ENCODE results near the gene RAI1. TPM values are rescaled to one million over a fixed set of nuclear protein-coding genes. Genes with fewer than 3 reads are reported as not detected.

Gene RAI1
- total RNA-seq, 1 donor from 2014 or later: 38.1 TPM

DNA sequence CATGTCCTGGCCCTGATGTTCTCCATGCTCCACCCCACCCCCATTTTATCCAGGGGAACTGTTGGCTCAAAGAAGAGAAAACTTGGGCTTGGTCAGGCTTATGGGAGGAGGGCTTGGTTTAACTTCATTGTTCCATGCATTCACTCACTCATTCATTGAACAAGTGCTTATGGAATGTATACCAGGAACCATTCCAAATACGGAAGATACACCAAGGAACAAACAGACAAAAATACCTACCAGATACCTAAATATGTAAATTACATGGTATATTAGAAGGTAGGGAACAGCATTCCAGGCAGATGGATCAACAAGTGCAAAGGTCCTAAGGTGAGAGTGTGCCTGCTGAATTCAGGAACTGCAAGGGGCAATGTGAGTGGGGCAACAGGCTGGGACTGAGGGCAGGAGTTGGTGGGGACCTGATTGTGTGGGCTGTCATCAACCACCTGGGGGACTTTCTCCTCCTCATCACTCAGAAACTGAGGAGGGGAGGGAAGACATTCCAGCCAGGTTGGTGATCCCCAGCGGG, 39.9 kb downstream of the RAI1 start:
- peaks cover 35% of the 10 kb centered on the region for H3K4me1 ChIP-seq
- H3K36me3 ChIP-seq: no peaks in the 10 kb centered on the region
- intact Hi-C loops (cut with DNase I): no loop called here
- no peak overlapping the region for H3K4me3 ChIP-seq
- H3K27me3 ChIP-seq: no peaks in the 10 kb centered on the region
- no peak for DNase-seq
- TF ChIP-seq, protein P1, sequence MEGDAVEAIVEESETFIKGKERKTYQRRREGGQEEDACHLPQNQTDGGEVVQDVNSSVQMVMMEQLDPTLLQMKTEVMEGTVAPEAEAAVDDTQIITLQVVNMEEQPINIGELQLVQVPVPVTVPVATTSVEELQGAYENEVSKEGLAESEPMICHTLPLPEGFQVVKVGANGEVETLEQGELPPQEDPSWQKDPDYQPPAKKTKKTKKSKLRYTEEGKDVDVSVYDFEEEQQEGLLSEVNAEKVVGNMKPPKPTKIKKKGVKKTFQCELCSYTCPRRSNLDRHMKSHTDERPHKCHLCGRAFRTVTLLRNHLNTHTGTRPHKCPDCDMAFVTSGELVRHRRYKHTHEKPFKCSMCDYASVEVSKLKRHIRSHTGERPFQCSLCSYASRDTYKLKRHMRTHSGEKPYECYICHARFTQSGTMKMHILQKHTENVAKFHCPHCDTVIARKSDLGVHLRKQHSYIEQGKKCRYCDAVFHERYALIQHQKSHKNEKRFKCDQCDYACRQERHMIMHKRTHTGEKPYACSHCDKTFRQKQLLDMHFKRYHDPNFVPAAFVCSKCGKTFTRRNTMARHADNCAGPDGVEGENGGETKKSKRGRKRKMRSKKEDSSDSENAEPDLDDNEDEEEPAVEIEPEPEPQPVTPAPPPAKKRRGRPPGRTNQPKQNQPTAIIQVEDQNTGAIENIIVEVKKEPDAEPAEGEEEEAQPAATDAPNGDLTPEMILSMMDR (IDR thresholded peaks at IDR 0.05): no peak
- no peak for ATAC-seq
- no peak overlapping the region for H3K27ac ChIP-seq
- H3K9me3 ChIP-seq: no peaks in the 10 kb centered on the region

DNA sequence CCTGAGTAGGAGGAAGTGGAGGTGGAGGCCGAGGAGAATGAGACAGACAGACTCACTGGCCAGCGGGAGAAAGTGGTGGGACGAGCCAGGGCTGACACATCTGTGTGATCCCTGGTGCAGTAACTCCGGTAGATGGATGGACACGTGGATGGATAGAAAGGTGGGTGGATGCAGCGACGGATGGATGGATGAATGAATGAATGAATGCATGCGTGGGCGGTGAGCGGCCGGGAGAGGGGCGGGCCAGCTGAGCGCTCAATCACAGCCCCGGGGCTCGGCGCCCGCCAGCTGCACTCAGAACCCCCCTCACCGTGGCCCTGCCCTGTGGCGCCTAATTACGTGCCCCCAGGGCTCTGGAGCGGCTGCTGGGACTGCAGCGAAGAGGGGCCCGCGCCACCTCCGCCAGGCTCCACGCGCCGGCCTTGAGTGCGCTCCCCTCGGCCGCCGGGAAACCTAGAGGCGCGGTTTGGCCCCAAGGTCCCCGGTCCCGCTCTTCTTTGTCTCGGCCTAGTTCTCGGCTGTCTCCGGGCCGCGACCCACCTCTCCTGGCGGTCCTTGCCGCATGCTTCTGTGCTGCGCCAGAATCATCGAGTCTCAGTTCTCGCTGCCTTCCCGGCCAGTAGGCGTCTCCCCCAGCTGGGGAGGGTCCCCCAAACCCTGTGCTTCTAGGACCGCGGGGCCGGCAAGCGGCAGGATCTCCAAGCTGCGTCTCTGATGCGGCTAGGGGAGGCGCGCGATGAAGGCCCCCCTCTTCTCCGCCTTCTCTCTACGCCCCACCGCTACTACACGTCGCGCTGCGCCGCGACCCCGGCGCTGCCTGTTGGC, 41.0 kb downstream of the RAI1 start:
- TF ChIP-seq, protein P1 (IDR thresholded peaks at IDR 0.05): no peak
- no peaks in the 10 kb centered on the region for H3K27me3 ChIP-seq
- no peak overlapping the region for H3K27ac ChIP-seq
- ATAC-seq: no peak
- H3K4me3 ChIP-seq: peak overlapping the region; percentile 8
- H3K9me3 ChIP-seq: no peaks in the 10 kb centered on the region
- peaks cover 46% of the 10 kb centered on the region for H3K4me1 ChIP-seq
- H3K36me3 ChIP-seq: no peaks in the 10 kb centered on the region
- no peak for DNase-seq
- intact Hi-C loops (cut with DNase I): no loop called here

DNA sequence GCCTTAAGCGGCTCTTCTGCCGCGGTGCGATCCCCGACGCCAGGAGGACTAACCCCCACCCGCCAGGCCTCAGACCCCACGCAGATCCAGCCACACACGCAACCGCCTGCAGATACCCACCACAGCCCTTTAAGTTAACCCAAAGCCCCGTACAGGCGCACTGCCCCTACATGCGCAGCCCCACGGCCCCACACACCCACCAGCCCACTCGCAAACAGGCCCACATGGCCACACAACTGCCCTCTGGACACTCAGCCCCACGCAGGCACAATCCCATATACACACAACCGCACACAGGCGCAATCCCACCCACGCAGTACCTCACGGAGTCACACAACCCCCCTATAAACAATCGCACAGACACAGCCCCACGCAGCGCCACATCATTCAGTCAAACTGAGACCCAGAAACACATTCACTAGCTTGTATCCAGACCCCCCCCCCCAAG, 41.7 kb downstream of the RAI1 start:
- intact Hi-C loops (cut with DNase I): no loop called here
- DNase-seq (no peak), ATAC-seq (no peak)
- no peak overlapping the region for H3K27ac ChIP-seq
- no peaks in the 10 kb centered on the region for H3K27me3 ChIP-seq
- no peaks in the 10 kb centered on the region for H3K36me3 ChIP-seq
- H3K4me3 ChIP-seq: peak overlapping the region; percentile 54
- TF ChIP-seq, protein P1 (IDR thresholded peaks at IDR 0.05): no peak
- H3K4me1 ChIP-seq: peaks cover 46% of the 10 kb centered on the region
- no peaks in the 10 kb centered on the region for H3K9me3 ChIP-seq

DNA sequence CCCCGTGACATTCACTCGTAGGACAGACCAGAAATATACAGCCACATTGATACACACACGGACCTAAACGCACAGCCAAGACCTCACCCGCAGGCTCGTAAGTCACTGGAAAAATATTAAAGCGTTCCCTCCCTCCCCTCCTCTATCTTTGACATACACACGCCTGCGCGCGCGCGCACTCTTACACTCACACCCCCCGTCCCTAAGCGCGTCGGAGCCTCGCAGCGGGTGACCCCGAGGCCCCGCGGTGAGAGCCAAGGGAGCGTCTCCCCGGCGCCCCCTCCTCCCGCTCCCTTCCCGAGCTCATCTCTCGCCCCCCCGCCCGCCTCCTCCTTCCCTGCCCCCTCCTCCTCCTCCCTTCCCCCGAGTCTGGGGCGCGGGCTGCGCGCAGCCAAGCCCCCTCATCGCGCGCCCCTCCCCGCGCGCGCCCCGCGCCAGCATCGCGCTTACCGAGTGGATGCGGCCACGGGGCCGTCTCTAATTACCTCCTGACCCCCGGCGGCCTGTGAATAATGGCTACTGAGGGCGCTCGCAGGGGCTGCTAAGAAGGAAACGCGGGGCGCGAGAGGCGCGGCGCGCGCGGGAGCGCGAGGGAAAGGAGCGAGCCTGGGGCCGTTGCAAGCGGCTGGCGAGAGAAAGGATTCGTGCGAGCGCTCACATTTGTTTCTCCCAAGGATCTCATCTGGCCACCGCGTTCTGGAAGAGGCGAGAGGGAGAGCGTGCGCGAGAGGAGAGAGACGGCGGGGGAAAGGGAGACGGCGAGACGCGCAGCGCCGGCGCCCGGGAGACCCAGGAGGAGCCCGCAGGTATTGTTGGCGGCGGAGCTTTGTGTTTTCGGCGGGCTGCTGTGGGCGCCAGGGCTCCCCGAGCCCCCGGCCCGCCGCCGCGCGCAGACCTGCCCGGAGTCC, 42.4 kb downstream of the RAI1 start:
- TF ChIP-seq, protein P1 (IDR thresholded peaks at IDR 0.05): no peak
- Histone ChIP-seq H3K27ac (no peak overlapping the region), H3K4me1 (peaks cover 46% of the 10 kb centered on the region), H3K9me3 (no peaks in the 10 kb centered on the region), H3K4me3 (peak overlapping the region; percentile 54), H3K27me3 (no peaks in the 10 kb centered on the region), H3K36me3 (no peaks in the 10 kb centered on the region)
- peak; percentile 11 for ATAC-seq
- intact Hi-C loops (cut with DNase I): no loop called here
- DNase-seq: no peak

DNA sequence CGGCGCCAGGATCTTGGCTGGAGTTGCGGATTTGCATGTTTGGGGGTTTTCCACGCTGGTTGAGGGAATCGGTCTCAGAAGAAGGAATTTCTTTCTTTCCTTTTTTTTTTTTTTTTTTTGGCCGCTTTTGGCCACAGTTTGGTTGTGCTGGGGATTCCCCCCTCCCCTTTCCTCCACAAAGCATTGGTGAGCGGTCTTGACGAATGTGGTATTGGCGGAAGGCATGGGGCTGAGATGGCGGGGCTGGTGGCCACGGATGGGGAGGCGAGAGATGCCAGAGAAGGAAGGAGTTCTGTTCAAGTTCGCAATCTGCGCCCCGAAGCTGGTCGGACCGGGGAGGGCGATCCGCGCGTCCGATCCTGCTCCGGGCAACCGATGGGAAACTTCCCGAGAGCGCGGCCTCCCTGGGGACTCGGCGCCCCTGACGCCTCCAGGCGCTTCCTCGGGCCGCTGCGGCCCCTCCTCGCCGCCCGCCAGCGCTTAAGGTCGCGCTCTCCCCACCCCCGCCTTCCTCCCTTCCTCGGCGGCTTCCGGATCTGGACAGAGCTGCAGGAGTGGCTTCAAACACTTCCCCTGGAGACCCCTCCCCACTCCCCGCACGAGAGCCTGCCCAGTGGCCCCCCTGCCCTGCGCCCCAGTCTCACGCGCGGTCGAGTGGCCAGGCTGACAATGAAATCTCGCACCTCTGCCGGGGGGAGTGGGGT, 43.2 kb downstream of the RAI1 start:
- Histone ChIP-seq H3K4me3 (peak overlapping the region; percentile 54), H3K36me3 (no peaks in the 10 kb centered on the region), H3K9me3 (no peaks in the 10 kb centered on the region), H3K27ac (peak overlapping the region; percentile 36), H3K27me3 (no peaks in the 10 kb centered on the region), H3K4me1 (peaks cover 49% of the 10 kb centered on the region)
- TF ChIP-seq, protein P1 (IDR thresholded peaks at IDR 0.05): no peak
- intact Hi-C loops (cut with DNase I): no loop called here
- no peak for DNase-seq
- ATAC-seq: peak; percentile 25
